Measurements from ENCODE around the gene KLK10. TPM values are rescaled to one million over a fixed set of nuclear protein-coding genes. Genes with fewer than 3 reads are reported as not detected.

The KLK10 gene
- total and polyA plus RNA-seq, 10 of the 15 experiments (the other 5 are each of a cell fraction or from before 2014, with no cell fraction given), result not detected

GRCh38 chr19:51006406-51006805, 13.1 kb downstream of the KLK10 start:
- TF ChIP-seq IRF3 (IDR thresholded peaks at IDR 0.05) (no peak), NFYB (IDR thresholded peaks at IDR 0.05; ENCODE audit: insufficient read depth, low read depth, low read length) (no peak), POLR2AphosphoS2 (IDR thresholded peaks at IDR 0.05; ENCODE audit: low read depth, low read length) (no peak), GABPA (IDR thresholded peaks at IDR 0.05; ENCODE audit: low read depth) (no peak), POU2F2 (IDR thresholded peaks at IDR 0.05; ENCODE audit: borderline replicate concordance, low read depth, low read length) (no peak), SMAD1 (IDR thresholded peaks at IDR 0.05; ENCODE audit: low read depth, partially characterized antibody) (no peak), BMI1 (IDR thresholded peaks at IDR 0.05; ENCODE audit: borderline replicate concordance) (no peak), CHD4 (IDR thresholded peaks at IDR 0.05) (no peak), KAT2A (conservative IDR thresholded peaks at IDR 0.05; ENCODE audit: control insufficient read depth, low read depth, low read length) (no peak), KLF5 (IDR thresholded peaks at IDR 0.05; ENCODE audit: partially characterized antibody) (no peak), EED (IDR thresholded peaks at IDR 0.05; ENCODE audit: low read depth) (no peak)
- ChIA-PET SMC1A (ENCODE audit: uncharacterized antibody, unreplicated experiment) (no interaction called here), CTCF (no interaction called here), POLR2A (no interaction called here), RAD21 (ENCODE audit: unreplicated experiment) (no interaction called here)
- 42% methylated on average over 8 of the region's 8 CpGs for WGBS (ENCODE audit: insufficient coverage, insufficient replicate concordance, low lambda C conversion rate, missing lambda C conversion rate)
- Histone ChIP-seq H3K79me2 (ENCODE audit: control insufficient read depth, insufficient read depth, low read length) (no peaks in the 10 kb centered on the region), H3K27me3 (replicated peaks in 1 of 2; ENCODE audit: control insufficient read depth in 2 of 2, insufficient read depth in 2 of 2, low read length in 1 of 2) (no peaks in the 10 kb centered on the region), H3K4me1 (ENCODE audit: control insufficient read depth, insufficient read depth, low read length) (no peaks in the 10 kb centered on the region), H3K9me3 (replicated peaks; ENCODE audit: control insufficient read depth, insufficient read depth, low read length) (no peaks in the 10 kb centered on the region), H3K4me2 (ENCODE audit: control insufficient read depth, insufficient read depth) (no peak overlapping the region), H3K4me3 (no peak overlapping the region), H2AFZ (ENCODE audit: control insufficient read depth, low read depth, low read length) (no peak overlapping the region), H4K20me1 (ENCODE audit: control insufficient read depth, insufficient read depth) (no peaks in the 10 kb centered on the region), H3K36me3 (ENCODE audit: control insufficient read depth in 2 of 2, insufficient read depth in 2 of 2, low read length in 1 of 2) (no peaks in the 10 kb centered on the region), H3K27ac (ENCODE audit: control insufficient read depth, insufficient read depth) (no peak overlapping the region), H3K9ac (ENCODE audit: control insufficient read depth, insufficient read depth, low read length) (no peak overlapping the region)
- no peak for DNase-seq (ENCODE audit: low read depth, low spot score)
- ATAC-seq, result no peak
- no peak for FAIRE-seq
- in situ Hi-C loops (cut with MboI), result no loop called here
- intact Hi-C loops (cut with micrococcal nuclease; ENCODE audit: unreplicated experiment), result no loop called here
- no TSS peak for BruUV-seq (replicated peaks)

Data from GM12878 (cell line).